ENCODE measurements around the gene AASDH. TPM values are rescaled to one million over a fixed set of nuclear protein-coding genes. Genes with fewer than 3 reads are reported as not detected.

Gene AASDH
- total RNA-seq, 1 experiment from 2014 or later: 5.4 TPM

DNA sequence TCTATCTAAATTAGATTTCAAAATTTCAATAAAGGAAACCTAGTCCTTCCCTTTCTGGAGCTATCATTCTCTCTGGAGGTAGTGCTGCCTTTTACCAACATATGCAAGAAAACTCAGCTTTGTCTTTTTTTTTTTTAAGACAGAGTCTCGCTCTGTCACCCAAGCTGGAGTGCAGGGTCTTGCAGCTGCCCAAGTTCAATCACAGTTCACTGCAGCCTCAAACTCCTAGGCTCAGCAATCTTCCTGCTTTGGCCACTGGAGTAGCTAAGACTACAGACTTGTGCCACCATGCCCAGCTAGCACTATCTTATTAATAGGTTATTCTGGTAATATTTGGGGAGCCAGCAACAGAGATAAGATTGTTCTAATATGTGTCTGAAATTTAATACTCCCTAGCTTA is 12.3 kb downstream of the AASDH start:
- ATAC-seq (no peak), DNase-seq (ENCODE audit: low read depth, low spot score) (no peak)
- TF ChIP-seq TCF7L2 (IDR thresholded peaks at IDR 0.05; ENCODE audit: low read depth, low read length) (no peak), SIN3A (IDR thresholded peaks at IDR 0.05; ENCODE audit: borderline replicate concordance, insufficient read depth, low read depth, low read length) (no peak), POLR2AphosphoS5 (IDR thresholded peaks at IDR 0.05; ENCODE audit: low read depth, low read length) (no peak), CTCF (IDR thresholded peaks at IDR 0.05) (no peak)
- TF ChIP-seq, protein P1, sequence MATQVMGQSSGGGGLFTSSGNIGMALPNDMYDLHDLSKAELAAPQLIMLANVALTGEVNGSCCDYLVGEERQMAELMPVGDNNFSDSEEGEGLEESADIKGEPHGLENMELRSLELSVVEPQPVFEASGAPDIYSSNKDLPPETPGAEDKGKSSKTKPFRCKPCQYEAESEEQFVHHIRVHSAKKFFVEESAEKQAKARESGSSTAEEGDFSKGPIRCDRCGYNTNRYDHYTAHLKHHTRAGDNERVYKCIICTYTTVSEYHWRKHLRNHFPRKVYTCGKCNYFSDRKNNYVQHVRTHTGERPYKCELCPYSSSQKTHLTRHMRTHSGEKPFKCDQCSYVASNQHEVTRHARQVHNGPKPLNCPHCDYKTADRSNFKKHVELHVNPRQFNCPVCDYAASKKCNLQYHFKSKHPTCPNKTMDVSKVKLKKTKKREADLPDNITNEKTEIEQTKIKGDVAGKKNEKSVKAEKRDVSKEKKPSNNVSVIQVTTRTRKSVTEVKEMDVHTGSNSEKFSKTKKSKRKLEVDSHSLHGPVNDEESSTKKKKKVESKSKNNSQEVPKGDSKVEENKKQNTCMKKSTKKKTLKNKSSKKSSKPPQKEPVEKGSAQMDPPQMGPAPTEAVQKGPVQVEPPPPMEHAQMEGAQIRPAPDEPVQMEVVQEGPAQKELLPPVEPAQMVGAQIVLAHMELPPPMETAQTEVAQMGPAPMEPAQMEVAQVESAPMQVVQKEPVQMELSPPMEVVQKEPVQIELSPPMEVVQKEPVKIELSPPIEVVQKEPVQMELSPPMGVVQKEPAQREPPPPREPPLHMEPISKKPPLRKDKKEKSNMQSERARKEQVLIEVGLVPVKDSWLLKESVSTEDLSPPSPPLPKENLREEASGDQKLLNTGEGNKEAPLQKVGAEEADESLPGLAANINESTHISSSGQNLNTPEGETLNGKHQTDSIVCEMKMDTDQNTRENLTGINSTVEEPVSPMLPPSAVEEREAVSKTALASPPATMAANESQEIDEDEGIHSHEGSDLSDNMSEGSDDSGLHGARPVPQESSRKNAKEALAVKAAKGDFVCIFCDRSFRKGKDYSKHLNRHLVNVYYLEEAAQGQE (IDR thresholded peaks at IDR 0.05; ENCODE audit: insufficient read depth in 1 of 2, low read depth in 2 of 2, low read length in 1 of 2): no peak
- no TSS peak for BruUV-seq (replicated peaks)
- ChIA-PET POLR2A (no interaction called here), CTCF (no interaction called here)
- H3K4me1 ChIP-seq (ENCODE audit: control insufficient read depth, insufficient read depth, low read length): no peaks in the 10 kb centered on the region
- in situ Hi-C loops (cut with HindIII; ENCODE audit: low pct_unique_long_range_greater_than_20kb, low sequenced_read_pairs) (no loop called here), intact Hi-C loops (cut with micrococcal nuclease; ENCODE audit: unreplicated experiment) (no loop called here)
- H3K27ac ChIP-seq (ENCODE audit: low read length): no peak overlapping the region
- no peak overlapping the region for H3K4me3 ChIP-seq (ENCODE audit: low read depth in 2 of 2, low read length in 2 of 2)
- no peaks in the 10 kb centered on the region for H3K9me3 ChIP-seq (ENCODE audit: control insufficient read depth, insufficient read depth, low read depth, low read length)
- H3K27me3 ChIP-seq (ENCODE audit: control insufficient read depth, insufficient read depth, low read length): no peaks in the 10 kb centered on the region
- H3K36me3 ChIP-seq (ENCODE audit: control insufficient read depth, insufficient read depth, low read length): no peaks in the 10 kb centered on the region

DNA sequence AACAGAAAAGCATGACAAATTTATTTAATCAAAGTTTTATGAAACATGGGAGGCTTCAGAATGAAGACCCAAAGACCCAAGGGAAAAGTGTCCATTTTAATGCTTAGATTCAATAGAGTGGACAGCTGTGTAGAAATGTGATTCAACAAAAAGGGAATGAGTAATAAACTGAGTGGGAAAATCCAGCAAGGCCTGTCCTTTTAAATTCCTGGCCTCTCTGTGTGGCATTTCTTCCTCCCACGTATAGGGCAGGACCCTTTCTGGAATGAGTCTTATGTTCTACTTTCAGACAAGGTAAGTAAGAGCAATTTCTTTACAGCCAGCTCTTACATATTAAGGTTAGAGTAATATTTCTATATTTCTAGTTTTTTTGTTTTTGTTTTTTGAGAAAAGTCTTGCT is 14.5 kb downstream of the AASDH start:
- CTCF ChIA-PET: no interaction called here
- Histone ChIP-seq H3K36me3 (ENCODE audit: control insufficient read depth, insufficient read depth, low read length) (no peaks in the 10 kb centered on the region), H3K27ac (ENCODE audit: low read length) (no peak overlapping the region), H3K27me3 (ENCODE audit: control insufficient read depth, insufficient read depth, low read length) (no peaks in the 10 kb centered on the region), H3K9me3 (ENCODE audit: control insufficient read depth, insufficient read depth, low read depth, low read length) (no peaks in the 10 kb centered on the region), H3K4me1 (ENCODE audit: control insufficient read depth, insufficient read depth, low read length) (no peaks in the 10 kb centered on the region), H3K4me3 (ENCODE audit: low read depth in 2 of 2, low read length in 2 of 2) (no peak overlapping the region)
- no peak for TF ChIP-seq SIN3A (IDR thresholded peaks at IDR 0.05; ENCODE audit: borderline replicate concordance, insufficient read depth, low read depth, low read length)
- TF ChIP-seq, protein P1 (IDR thresholded peaks at IDR 0.05; ENCODE audit: insufficient read depth in 1 of 2, low read depth in 2 of 2, low read length in 1 of 2): no peak
- no peak for TF ChIP-seq POLR2AphosphoS5 (IDR thresholded peaks at IDR 0.05; ENCODE audit: low read depth, low read length)
- no peak for TF ChIP-seq CTCF (IDR thresholded peaks at IDR 0.05)
- TF ChIP-seq TCF7L2 (IDR thresholded peaks at IDR 0.05; ENCODE audit: low read depth, low read length): no peak
- BruUV-seq (replicated peaks): no TSS peak
- DNase-seq (ENCODE audit: low read depth, low spot score) (no peak), ATAC-seq (no peak)
- intact Hi-C loops (cut with micrococcal nuclease; ENCODE audit: unreplicated experiment): no loop called here
- POLR2A ChIA-PET: interaction anchor here (0.5 kb wide), 1 partner anchor 1258 kb away, joined by 18 read pairs; no protein-coding TSS in a partner anchor
- in situ Hi-C loops (cut with HindIII; ENCODE audit: low pct_unique_long_range_greater_than_20kb, low sequenced_read_pairs): no loop called here

All from Panc1 (cell line).